IMR-90 (cell line): ENCODE measurements around the gene B3GNT9. TPM values are rescaled to one million over a fixed set of nuclear protein-coding genes. Genes with fewer than 3 reads are reported as not detected.

Source experiments
- ATAC-seq: fragments of 200-7000 bp; cut with Tn5 transposase; 2 replicates; pipeline ENCODE4 v1.9.1; 2020; ENCODE audit warnings: low read depth, mild to moderate bottlenecking, moderate library complexity
- BruUV-seq: library from RNA; stranded (reverse); fragments of 400-500 nt; replicated peaks from 2 replicates; lab custom pipeline; 2021; lab: Mats Ljungman, UMichigan
- CTCF ChIA-PET: fragments of 300-600 bp; formaldehyde crosslinking; extraction: SDS; loops from one replicate; lab custom pipeline; 2021; ENCODE audit warnings: antibody characterized with exemption; lab: Yijun Ruan, JAX
- POLR2A ChIA-PET: fragments of 300-600 bp; sonication (Branson Sonifier 250); formaldehyde crosslinking; loops from one replicate; lab custom pipeline; 2022; ENCODE audit warnings: antibody characterized with exemption; ENCODE audit not compliant: unreplicated experiment; lab: Charles Lee
- DNase-seq: peaks from one replicate; pipeline ENCODE4 v3.0.0; 2013
- H2AFZ ChIP-seq: replicated peaks from 2 replicates; pipeline ENCODE3; 2013; ENCODE audit warnings: low read length, mild to moderate bottlenecking; ENCODE audit not compliant: poor library complexity
- H2AK5ac ChIP-seq: 2 replicates; pipeline ENCODE4 v1.6.1; 2013; ENCODE audit warnings: low read depth, low read length, inconsistent platforms
- H2AK9ac ChIP-seq: replicated peaks from 2 replicates; pipeline ENCODE3; 2013; ENCODE audit warnings: mild to moderate bottlenecking, low read depth, low read length, moderate library complexity; ENCODE audit not compliant: poor library complexity
- H2BK120ac ChIP-seq: 2 replicates; pipeline ENCODE4 v1.6.1; 2013; ENCODE audit warnings: low read depth, low read length, inconsistent platforms
- H2BK15ac ChIP-seq: 3 replicates; pipeline ENCODE4 v1.6.1; 2013; ENCODE audit warnings: low read depth, low read length, inconsistent platforms
- H2BK20ac ChIP-seq: 2 replicates; pipeline ENCODE4 v1.6.1; 2013; ENCODE audit warnings: low read depth, mild to moderate bottlenecking, inconsistent platforms, low read length, moderate library complexity
- H2BK5ac ChIP-seq: 2 replicates; pipeline ENCODE4 v1.6.1; 2013; ENCODE audit warnings: mild to moderate bottlenecking, low read depth, low read length, inconsistent platforms; ENCODE audit not compliant: poor library complexity, severe bottlenecking
- H3K14ac ChIP-seq: replicated peaks from 2 replicates; pipeline ENCODE4 v1.6.1; 2013; ENCODE audit warnings: low read depth, low read length, inconsistent platforms
- H3K18ac ChIP-seq: 2 replicates; pipeline ENCODE4 v1.6.1; 2013; ENCODE audit warnings: low read depth, low read length, control low read depth
- H3K23ac ChIP-seq: 2 replicates; pipeline ENCODE4 v1.6.1; 2013; ENCODE audit warnings: low read depth, low read length, inconsistent platforms
- H3K27ac ChIP-seq: 2 replicates; pipeline ENCODE4 v1.5.1; 2013; ENCODE audit warnings: mild to moderate bottlenecking, control low read depth, low read length; ENCODE audit not compliant: insufficient read depth
- H3K27me3 ChIP-seq: 2 replicates; pipeline ENCODE4 v1.6.1; 2013; ENCODE audit warnings: low read length; ENCODE audit not compliant: control insufficient read depth, insufficient read depth
- H3K36me3 ChIP-seq: 2 replicates; pipeline ENCODE4 v1.6.1; 2013; ENCODE audit warnings: low read length, mixed read lengths; ENCODE audit not compliant: control insufficient read depth, insufficient read depth
- H3K4ac ChIP-seq: 2 replicates; pipeline ENCODE4 v1.6.1; 2013; ENCODE audit warnings: low read depth, low read length, inconsistent platforms
- H3K4me1 ChIP-seq: 2 replicates; pipeline ENCODE4 v1.6.1; 2013; ENCODE audit warnings: low read length, mixed read lengths; ENCODE audit not compliant: control insufficient read depth, insufficient read depth
- H3K4me2 ChIP-seq: 2 replicates; pipeline ENCODE4 v1.6.1; 2013; ENCODE audit warnings: low read depth, mild to moderate bottlenecking, control low read depth, low read length, moderate library complexity
- H3K4me3 ChIP-seq: 2 replicates; pipeline ENCODE4 v1.5.1; 2013; ENCODE audit warnings: low read depth, mild to moderate bottlenecking, control low read depth, low read length, moderate library complexity; ENCODE audit not compliant: insufficient read depth
- H3K56ac ChIP-seq: 2 replicates; pipeline ENCODE4 v1.6.1; 2013; ENCODE audit warnings: low read length, inconsistent platforms; ENCODE audit not compliant: insufficient read depth; ENCODE audit errors: extremely low read depth
- H3K79me1 ChIP-seq, 2 experiments: 2 replicates each; pipeline ENCODE4 v1.6.1; 2013; ENCODE audit warnings: low read length in 2 of 2, inconsistent platforms in 1 of 2, low read depth in 1 of 2
- H3K9ac ChIP-seq: 2 replicates; pipeline ENCODE4 v1.6.1; 2013; ENCODE audit warnings: low read depth, low read length, control low read depth
- H3K9me1 ChIP-seq: 2 replicates; pipeline ENCODE4 v1.6.1; 2013; ENCODE audit warnings: low read length, inconsistent platforms; ENCODE audit not compliant: insufficient read depth
- H3K9me3 ChIP-seq: 2 replicates; pipeline ENCODE4 v1.6.1; 2013; ENCODE audit warnings: low read length; ENCODE audit not compliant: control insufficient read depth, insufficient read depth
- H4K20me1 ChIP-seq: 2 replicates; pipeline ENCODE4 v1.6.1; 2013; ENCODE audit warnings: low read length, inconsistent platforms; ENCODE audit not compliant: insufficient read depth
- H4K5ac ChIP-seq: 2 replicates; pipeline ENCODE4 v1.6.1; 2013; ENCODE audit warnings: mild to moderate bottlenecking, low read depth, low read length, control low read depth
- H4K8ac ChIP-seq, 2 experiments: 2 replicates each; pipeline ENCODE4 v1.6.1; 2013; ENCODE audit warnings: low read depth in 2 of 2, low read length in 2 of 2, control low read depth in 1 of 2, inconsistent platforms in 1 of 2
- H4K91ac ChIP-seq: 2 replicates; pipeline ENCODE4 v1.6.1; 2013; ENCODE audit warnings: low read depth, low read length, inconsistent platforms; ENCODE audit not compliant: insufficient read depth
- FOS ChIP-seq: fragments of 150-350 bp; IDR thresholded peaks from 2 replicates; pipeline ENCODE4 v1.6.1; 2016; ENCODE audit warnings: low read depth, low read length
- MAZ ChIP-seq: IDR thresholded peaks from 2 replicates; pipeline ENCODE4 v1.6.1; 2012; ENCODE audit warnings: low read depth, mild to moderate bottlenecking, low read length, improper control_type of control experiment, moderate library complexity, borderline replicate concordance
- WGBS, 2 experiments: methylation state at CpG; one replicate each; pipeline versions ENCODE4 v1.1.5 to v1.1.7; 2013; ENCODE audit warnings: missing lambda C conversion rate in 2 of 2; ENCODE audit not compliant: insufficient read length in 1 of 2; ENCODE audit errors: extremely low coverage in 2 of 2; 5-methylcytosine and 5-hydroxymethylcytosine counted together
- dilution Hi-C: fragments of 300-500 bp; cut with HindIII; formaldehyde crosslinking; loops from one replicate; pipeline ENCODE4 v1.14.3; 2018; ENCODE audit warnings: low sequenced_read_pairs; ENCODE audit not compliant: unreplicated experiment
- in situ Hi-C: fragments of 300-500 bp; cut with MboI; formaldehyde crosslinking; loops from 3 replicates; pipeline ENCODE4 v1.14.3; 2019; ENCODE audit warnings: low sequenced_read_pairs, inconsistent platforms, mixed read lengths
- intact Hi-C: fragments of 100-400 bp; cut with micrococcal nuclease; formaldehyde crosslinking; loops from 2 replicates; pipeline ENCODE4 v1.10.0; 2022
- polyA plus RNA-seq, 3 experiments: library from polyadenylated mRNA; depleted of rRNA; stranded (reverse); fragments of >200 nt; gene quantifications; 2 replicates each; pipeline ENCODE4 v1.2.3, GENCODE V29; 2012; ENCODE audit warnings: low replicate concordance in 1 of 3
- total RNA-seq: library from RNA; depleted of rRNA; stranded (reverse); fragments of >200 nt; gene quantifications from 2 replicates; pipeline ENCODE4 v1.2.3, GENCODE V29; 2012

B3GNT9 gene
- total and polyA plus RNA-seq, 2 of the 4 experiments (the other 2 are of a cell fraction), result 5.0 to 12.0 TPM

DNA sequence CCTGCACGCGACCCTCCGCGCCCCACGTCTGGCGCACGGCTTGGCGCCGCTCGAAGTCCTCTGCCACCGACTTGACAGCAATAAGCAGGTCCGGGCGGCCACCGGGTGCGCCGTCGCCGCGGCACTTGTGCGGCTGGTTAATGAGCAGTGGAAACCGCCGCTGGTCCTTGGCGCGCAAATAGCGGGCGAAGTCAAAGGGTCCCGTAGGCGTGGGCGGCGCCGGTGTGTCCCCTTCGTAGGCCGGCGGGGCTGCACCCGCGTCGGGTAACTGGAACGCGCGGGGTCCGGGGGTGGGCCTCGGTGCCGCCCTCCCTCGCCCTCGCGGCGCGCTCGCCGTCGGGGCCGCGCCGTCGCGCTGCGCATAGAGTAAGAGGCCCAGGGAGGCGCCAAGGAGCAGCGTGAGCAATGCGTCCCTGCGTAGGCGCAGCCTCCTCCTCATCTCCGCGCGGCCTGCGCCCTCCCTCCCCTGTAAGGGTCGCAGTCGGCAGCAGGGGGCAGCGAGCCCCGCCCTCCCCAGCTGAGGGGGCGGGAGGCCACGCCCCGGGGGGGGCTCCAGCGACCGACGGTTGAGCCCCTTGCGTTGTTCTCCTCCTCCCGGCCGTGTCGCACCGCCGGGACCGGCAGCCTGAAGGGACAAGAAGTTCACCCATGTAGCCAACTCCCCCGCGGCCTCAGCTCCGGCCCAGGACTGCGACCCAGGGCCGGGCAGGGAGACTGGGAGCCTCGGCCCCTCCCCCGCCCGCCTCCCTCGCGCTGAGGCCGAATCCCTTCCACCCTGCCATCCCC, 558 bp downstream of the B3GNT9 start:
- Histone ChIP-seq H3K4ac (peak overlapping the region; percentile 87), H4K5ac (peak overlapping the region; percentile 59), H3K56ac (peak overlapping the region; percentile 88; the same call in 1 of the 2 replicates), H3K9ac (peak overlapping the region; percentile 64), H3K9me3 (no peaks in the 10 kb centered on the region), H3K18ac (peak overlapping the region; percentile 66; the same call in 1 of the 2 replicates), H2BK20ac (no peak overlapping the region), H3K4me3 (peak overlapping the region; percentile 76), H2BK120ac (peak overlapping the region; percentile 82; the same call in 1 of the 2 replicates), H4K91ac (peak overlapping the region; percentile 71), H3K27ac (peak overlapping the region; percentile 92), H3K36me3 (peaks cover 38% of the 10 kb centered on the region), H2AK5ac (peak overlapping the region; percentile 65; the same call in 1 of the 2 replicates), H2AK9ac (peak overlapping the region; percentile 95), H2BK5ac (peak overlapping the region; percentile 87), H3K4me1 (peaks cover 6% of the 10 kb centered on the region; the same call in 1 of the 2 replicates), H3K27me3 (no peaks in the 10 kb centered on the region), H2BK15ac (no peak overlapping the region; the same call in 2 of the 3 replicates), H3K14ac (peak overlapping the region; percentile 84), H2AFZ (peak overlapping the region; percentile 99), H4K20me1 (peaks cover 13% of the 10 kb centered on the region), H3K9me1 (peaks cover 4% of the 10 kb centered on the region; the same call in 1 of the 2 replicates), H3K4me2 (peak overlapping the region; percentile 84), H4K8ac (peak overlapping the region; percentile 72 to 97), H3K79me1 (peaks cover 0 to 30% of the 10 kb centered on the region in 2 experiments; a peak in 2 of 4 replicates), H3K23ac (0 out of 2 replicates have a peak overlapping the region, but pooled peaks have one; percentile 54)
- intact Hi-C loops, result loop anchor here (2.0 to 10.0 kb wide), 2 partner anchors 131 to 255 kb away; no protein-coding TSS in a partner anchor
- ChIA-PET CTCF (interaction anchor here (0.7 to 1.0 kb wide), 4 partner anchors 10 to 46 kb away, joined by 3 to 4 read pairs (median 3); no protein-coding TSS in a partner anchor), POLR2A (no interaction called here)
- in situ Hi-C loops, result no loop called here
- peak; percentile 61 for ATAC-seq
- BruUV-seq, result no TSS peak
- WGBS, 2 experiments, result 26% methylated on average over 27 of the region's 94 CpGs; no CpG with 5 or more reads in 1 of the 2 experiments
- peak; percentile 55 for DNase-seq
- dilution Hi-C loops, result no loop called here
- TF ChIP-seq MAZ, result peak; percentile 42; the same call in 1 of the 2 replicates
- TF ChIP-seq FOS, result no peak
